NOMO-1 treated with DMSO at 0.1 percent for 48 hours (cell line): ENCODE measurements around the gene ZYX.
"Not testable (repeated sequence)": the region's sequence is repeated elsewhere in the genome, so short reads cannot be mapped to it uniquely, and the experiment has no call there.

Experiments used
- DNase-seq: peaks from one replicate; lab custom pipeline; 2025; ENCODE audit not compliant: unreplicated experiment; lab: John Stamatoyannopoulos, UW

ZYX gene

DNA sequence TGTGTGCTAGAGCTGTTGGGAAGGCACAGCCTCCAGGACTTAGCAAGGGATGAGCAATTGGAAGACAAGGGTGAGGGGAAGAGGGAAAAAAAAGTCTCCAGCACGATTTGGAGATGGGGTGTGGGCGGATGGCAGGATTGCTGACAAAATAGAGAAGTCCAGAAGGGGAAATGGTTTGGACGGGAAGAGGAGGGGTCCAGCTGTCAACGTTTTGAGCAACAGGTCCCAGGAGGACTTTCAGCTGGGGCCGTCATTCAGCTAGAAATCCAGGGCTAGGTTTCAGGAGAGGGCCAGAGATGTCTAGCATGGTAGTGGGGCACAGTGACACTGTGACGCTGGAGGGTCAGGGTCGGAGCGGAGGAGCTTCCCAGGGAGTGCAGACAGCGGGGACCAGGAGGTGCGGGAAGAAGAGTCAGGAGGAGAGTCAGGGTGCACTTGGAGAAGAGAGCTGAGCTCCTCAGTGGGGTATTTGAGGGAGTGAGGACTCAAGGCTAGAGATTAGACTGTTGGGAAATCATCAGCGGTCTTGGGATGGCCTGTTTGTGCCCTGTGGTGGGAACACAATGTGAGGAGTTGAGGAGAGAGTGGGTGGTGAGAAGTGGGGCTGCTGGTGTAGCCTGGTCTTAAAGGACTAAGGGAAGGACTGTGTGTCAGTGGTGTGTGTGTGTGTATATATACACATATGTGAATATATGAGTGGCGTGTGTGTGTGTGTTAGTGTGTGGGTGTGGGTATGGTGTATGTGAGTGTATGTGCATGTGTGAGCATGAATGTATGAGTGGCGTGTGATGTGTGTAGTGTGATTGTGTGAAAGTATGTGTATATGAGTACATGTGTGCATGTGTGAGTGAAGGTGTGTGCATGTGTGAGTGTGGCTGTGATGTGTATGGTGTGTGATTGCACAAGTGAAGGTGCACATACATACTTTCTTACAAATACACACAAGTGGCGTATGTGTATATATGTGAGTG lies 3.8 kb downstream of the ZYX start:
- peak; percentile 39 for DNase-seq

DNA sequence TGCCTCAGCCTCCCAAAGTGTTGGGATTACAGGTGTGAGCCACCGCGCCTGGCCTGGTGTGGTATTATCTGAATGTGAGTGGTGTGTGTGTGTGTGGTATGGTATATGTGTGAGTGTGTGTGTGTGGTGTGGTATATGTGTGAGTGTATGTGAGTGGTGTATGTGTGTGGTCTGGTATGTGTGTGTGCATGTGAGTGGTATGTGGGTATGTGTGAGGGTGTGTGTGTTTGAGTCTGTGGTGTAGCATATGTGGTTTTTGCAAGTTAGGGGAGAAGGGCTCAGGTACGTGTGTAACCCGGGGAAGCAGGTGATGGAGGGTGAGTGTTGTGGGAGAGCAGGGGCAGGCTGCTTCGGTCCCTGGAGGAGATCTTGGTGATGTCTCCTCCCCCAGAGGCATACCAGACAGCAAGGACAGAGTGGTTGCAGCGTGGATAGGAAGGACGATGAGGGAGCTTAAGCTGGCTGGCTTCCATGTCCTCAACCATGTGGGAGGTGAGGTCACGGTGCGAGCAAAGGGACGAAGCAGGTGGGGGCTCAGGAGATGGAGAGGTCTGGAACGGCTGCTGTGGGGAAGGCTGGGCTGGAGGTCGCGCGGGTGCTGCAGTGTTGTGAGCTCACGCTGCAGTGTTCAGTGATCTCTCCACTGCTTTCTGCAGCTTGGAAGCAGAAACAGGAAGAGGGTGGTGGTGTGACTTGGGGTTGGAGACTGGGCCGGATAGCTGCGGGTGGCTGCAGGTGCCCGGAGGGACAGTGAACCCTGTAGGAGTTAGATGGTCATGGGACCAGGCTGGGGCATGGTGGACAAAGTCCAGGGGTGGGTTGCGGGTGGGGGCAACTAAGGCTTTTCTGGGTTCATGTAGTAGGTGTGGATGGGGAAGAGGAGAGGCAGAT lies 5.0 kb downstream of the ZYX start:
- no peak for DNase-seq

DNA sequence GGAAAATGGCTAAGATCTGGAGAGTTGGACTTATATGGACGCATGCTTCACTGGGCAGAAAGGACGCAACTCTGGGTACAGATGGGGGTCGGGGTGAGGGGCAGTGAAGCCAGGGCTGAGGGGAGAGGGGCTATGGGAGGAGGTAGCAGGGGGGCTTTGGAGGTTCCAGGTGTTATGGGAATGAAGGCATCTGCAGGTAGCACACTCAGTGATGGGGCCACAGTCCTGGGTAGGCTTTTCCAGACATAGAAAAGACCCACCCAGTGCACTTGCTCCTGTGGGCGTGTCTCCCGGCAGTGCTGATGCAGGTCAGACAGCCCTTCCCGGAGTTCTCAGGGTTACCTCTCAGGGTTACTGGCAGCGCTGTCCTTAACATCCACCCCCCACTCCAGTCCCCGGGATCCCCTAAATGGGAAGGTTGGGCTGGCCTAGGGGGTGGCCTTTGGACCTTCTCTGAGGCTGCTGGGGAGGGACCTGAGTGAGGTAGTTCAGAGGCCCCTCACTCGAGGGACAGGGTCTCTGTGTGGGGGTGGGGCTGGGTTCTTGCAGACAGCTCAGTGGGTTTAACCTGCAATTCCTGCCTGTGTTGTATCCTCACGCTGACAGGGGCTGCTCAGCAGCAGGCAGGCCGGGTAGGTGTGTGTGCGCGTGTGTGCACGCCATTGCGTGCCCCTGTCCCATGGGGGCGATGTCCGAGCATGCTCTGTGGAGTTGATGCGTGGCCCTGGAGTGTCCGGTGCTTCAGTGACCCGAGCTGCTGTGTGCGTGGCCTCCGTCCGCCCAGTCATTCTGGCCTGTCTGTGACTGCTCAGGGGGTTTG lies 6.2 kb downstream of the ZYX start:
- no peak for DNase-seq

DNA sequence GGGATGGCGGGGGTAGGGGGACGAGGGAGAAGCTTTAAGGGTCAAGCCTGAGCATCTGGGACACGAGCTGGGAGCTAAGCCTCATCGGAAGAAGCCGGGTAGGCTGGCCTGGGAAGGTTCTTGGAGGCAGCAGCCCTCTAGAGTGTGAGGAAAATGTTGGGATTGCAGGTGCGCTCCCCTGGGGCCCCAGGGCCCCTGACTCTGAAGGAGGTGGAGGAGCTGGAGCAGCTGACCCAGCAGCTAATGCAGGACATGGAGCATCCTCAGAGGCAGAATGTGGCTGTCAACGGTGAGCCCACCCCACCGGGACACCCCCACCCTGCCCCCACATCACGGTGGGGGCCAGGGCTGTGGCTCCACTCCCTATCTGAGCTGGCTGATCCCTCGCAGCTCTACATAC lies 6.9 kb downstream of the ZYX start:
- no peak for DNase-seq

DNA sequence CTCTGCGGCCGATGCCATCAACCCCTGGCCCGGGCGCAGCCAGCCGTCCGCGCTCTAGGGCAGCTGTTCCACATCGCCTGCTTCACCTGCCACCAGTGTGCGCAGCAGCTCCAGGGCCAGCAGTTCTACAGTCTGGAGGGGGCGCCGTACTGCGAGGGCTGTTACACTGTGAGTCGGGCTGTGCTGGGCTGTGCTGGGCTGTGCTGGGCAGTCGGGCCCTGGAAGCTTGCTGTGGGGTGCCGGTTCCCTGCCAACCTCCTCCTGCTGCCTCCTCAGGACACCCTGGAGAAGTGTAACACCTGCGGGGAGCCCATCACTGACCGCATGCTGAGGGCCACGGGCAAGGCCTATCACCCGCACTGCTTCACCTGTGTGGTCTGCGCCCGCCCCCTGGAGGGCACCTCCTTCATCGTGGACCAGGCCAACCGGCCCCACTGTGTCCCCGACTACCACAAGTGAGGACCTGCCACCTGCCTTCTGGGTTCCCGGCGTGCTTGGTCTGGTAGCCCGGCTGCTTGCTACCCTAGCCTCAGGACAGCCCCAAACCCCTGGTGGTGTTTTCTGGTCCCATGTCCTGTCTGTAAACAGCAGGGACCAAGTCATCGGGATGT lies 7.5 kb downstream of the ZYX start:
- no peak for DNase-seq

DNA sequence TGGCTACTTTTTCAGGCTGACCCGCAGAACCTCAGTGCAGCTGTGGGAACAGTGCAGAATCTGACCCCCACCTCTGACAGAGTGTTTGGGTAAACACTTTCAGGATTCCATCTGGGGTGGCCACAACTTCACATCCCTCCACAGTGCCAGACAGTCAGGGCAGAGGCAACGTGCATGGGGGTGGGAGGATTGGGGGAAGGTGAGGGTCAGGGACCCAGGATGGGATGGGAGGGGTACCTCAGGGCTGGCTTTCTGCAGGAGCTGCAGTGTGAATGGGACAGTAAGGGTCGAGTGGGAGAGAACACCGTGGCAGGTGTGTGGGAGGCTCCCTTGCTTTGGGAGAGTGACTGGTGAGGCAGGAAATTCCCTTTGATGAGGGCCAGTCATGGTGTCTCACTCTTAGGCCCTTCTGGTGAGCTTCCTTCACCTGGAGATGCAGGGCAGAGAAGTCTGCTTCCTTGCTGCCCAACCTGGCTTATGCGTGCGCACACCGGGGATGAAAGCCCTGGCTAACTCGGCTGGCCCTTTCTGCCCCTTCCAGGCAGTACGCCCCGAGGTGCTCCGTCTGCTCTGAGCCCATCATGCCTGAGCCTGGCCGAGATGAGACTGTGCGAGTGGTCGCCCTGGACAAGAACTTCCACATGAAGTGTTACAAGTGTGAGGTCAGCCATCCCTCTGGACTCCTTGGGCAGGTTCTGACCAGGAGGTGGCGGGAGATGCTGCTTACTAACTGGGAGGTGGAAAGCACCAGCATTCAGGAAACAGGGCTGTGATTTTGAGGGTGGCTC lies 8.4 kb downstream of the ZYX start:
- DNase-seq: no peak

DNA sequence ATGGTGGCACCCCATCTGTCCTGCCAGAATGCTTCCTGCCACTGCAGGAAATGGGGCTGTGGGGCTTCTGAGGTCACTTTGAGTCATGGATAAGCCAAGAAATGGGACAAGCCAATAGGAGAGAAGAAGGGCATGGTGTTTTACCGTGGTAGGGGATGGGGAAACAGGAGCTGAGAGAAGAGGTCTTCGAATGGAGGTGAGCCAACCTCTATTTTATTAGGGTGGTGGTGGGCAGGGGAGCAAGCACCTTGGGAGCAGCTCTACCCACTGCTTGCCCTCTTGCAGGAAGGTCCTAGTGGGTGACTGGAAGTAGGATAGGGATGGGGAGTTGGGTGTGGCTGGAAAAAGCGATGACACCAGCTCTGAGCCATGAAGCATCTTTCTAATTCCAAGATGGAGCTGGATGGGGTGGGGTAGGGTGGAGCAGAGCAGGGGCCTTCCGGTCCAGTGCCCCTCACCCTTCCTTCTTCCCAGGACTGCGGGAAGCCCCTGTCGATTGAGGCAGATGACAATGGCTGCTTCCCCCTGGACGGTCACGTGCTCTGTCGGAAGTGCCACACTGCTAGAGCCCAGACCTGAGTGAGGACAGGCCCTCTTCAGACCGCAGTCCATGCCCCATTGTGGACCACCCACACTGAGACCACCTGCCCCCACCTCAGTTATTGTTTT lies 9.1 kb downstream of the ZYX start:
- no peak for DNase-seq

DNA sequence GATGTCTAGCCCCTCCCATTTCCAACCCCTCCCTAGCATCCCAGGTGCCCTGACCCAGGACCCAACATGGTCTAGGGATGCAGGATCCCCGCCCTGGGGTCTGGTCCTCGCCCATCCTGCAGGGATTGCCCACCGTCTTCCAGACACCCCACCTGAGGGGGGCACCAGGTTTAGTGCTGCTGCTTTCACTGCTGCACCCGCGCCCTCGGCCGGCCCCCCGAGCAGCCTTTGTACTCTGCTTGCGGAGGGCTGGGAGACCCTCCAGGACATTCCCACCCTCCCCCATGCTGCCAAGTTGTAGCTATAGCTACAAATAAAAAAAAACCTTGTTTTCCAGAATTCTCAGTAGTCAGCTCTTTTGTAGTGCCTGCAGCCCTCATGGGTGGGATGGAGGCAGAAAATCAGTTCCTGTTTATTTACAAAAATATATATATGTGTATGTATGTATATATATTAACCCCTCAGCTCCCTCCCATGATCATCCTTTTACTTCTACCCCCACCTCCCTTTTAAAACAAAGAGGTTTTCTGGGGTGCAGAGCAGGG lies 9.7 kb downstream of the ZYX start:
- DNase-seq: no peak

DNA sequence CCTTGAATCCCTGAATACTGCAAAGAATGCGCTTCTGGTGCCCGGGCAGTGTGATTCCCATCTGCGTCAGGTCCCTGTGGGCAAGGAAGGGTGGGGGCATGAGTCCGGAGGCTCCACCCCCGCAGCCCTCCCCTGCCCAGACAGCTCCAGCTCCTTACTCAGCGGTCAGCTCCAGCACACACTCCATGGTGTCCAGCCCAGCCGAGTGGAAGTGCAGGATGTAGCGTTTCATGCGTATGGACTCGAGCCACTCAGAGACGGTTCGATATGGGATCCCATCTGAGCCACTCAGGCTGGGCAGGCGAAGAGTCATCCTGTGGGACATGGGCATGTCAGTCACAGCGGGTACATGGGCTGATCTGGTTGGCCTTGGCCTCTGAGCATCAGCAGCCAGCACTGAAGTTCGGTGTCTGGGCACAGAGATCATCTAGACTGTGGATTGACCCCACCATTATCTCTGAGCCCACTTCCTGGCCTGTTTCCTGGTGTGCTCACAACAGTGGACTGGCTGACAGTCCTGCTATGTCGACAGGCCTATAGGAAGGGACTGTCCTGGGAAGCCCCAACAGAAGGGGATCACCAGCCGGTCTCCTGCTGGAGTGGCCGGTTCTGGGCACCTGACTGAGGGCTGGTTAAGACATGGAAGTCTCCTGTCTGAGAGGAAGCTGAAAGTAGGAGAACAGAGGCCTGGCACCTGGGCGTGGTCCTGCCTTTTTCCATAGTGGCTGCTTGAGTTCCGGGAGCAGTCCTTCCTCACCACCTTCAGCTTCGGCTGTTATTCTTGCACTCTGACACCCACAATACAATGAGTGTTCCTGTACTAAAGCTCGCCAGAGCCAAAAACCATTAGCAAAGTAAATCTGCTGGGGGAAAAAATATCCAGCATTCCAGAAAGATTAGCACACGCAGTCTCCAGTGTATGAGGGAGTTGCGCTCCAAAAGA lies 10.6 kb downstream of the ZYX start:
- DNase-seq: no peak

DNA sequence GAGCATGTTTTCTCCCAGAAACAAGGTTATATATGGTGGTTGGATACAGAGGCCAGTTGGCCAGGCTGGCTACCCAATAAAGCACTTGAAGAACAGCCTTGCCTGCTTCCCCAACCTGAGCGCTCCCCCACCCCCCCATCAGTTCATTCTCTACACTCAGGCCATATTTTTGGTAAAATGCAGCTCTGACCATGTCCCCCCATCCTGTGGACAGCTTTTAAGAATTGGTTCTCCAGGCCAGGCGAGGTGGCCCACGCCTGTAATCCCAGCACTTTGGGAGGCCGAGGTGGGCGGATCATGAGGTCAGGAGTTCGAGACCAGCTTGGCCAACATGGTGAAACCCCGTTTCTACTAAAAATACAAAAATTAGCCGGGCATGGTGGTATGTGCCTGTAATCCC lies 11.3 kb downstream of the ZYX start:
- DNase-seq: not testable (repeated sequence)

DNA sequence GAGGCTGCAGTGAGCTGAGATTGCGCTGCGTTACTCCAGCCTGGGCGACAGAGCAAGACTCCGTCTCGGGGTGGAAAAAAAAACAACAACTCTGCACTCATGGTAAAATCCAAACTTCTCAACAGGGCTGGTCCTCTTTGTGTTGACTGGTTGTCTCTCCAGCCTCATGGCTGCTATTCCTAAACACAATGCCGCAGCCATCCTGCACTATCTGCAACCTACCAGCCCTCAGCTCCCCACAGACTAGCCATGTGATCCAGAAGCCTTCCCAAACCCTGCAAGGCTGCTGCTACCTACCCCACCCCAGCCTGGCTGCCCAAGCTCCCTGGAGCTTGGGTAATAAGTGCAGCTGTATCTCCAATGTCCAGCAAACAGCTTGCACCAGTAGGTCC lies 11.7 kb downstream of the ZYX start:
- no peak for DNase-seq

DNA sequence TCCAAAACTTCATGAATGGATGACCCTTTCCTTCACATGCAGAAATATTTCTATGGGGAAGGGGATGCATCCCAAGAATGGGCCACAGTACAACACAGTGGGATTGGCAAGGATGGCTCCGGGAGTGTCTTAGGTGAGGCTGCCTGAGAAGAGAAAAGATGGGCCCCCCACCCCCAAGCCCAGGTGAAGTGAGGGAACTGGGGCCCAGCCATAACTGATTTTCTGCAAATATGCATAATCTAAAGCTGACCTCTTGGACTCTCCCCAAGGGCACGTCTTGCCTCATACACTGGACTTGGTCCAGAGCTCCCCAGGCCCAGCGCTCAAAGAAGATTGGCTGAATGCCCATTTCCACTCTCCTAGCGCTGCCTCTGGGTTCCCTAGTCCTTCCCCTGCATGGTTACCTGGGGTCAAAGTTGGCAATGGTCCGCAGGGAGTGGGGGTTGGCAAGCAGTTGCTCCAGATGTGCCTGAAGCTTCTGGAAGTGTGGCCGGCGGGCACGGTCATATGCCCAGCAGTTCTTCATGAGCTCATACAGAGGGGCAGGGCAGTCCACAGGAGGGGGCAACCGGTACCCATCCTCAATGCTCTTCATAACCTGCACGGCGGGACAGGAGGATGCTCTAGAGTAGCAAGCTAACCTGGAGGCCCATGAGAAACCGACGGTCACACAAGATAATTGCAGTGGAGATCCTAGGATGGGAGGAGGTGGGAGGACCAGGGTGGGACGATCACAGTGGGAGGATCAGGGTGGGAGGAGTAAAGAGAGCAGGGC lies 12.3 kb downstream of the ZYX start:
- DNase-seq: no peak

DNA sequence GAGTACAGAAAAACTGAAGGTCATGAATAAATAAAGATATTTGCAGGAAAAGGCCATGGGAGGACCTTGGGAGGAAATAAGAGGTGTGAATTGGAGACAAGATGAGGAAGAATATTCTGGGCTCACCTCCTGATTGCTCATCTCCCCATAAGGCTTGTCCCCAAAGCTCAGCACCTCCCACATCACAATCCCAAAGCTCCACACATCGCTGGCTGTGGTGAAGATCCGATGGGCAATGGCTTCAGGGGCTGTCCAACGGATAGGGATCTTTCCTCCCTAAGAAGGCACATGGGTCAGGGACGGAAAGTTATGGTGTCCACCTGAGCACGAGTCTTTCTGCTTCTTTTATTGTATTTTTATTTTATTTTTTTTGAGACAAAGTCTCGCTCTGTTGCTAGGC lies 12.9 kb downstream of the ZYX start:
- DNase-seq: no peak

DNA sequence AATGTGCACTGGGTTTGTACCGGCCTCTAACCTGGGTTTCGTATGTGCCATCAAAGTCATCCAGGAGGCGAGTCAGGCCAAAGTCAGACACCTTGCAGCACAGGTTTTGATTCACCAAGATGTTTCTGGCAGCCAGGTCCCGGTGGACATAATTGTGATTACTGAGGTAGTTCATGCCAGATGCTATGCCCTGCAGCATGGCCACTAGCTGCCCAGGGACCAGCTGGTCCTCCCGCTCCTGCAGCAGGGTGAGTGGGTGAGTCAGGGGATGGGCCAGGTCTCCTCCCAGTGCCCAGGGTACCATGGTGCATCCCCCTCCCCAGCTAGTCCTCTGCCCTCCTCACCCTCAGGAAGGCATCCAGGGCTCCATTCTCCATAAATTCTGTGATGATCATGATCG lies 13.6 kb downstream of the ZYX start:
- no peak for DNase-seq

DNA sequence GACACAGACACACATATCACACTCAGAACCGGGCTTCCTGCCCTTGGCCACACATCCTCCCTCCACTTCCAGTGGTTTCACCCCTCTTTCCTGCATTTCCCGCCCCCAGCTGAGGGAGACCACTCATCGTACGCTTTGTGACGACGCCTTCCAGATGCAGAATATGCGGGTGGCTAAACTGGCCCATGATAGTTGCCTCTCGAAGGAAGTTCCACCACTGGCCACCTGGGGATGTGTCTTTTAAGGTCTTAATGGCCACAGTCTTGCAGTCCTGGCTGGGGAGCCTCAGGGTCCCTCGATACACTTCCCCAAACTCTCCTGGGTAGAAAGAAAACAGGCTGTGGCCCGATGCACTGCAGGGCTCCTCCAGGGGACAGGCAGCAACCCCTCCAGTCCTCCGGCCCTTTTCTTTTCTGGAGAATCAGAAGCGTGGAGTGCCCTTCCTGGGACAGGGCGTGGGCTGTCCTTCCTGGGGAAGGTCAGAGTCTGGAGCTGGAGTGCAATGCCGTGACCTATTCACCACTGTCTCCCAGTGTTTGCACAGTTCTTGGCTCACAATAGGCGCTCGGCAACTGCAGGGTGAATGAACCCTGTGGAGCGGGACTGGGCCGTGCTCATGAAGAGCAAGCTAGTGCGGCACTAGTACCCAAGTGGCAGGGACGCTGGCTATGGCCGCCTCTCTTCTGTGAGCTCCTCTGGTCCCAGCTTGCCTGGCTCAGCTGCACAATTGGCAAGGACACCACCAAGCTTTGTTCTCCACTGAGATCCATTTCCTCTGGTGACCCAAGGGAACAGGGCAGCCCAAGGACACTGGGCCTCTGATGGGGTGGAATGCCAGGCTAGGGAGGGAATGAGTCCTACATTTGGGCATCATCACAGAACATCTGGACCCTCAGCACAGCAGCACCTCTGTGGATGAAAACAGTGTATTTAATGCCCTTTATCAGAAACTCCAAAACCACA lies 14.3 kb downstream of the ZYX start:
- DNase-seq: no peak

DNA sequence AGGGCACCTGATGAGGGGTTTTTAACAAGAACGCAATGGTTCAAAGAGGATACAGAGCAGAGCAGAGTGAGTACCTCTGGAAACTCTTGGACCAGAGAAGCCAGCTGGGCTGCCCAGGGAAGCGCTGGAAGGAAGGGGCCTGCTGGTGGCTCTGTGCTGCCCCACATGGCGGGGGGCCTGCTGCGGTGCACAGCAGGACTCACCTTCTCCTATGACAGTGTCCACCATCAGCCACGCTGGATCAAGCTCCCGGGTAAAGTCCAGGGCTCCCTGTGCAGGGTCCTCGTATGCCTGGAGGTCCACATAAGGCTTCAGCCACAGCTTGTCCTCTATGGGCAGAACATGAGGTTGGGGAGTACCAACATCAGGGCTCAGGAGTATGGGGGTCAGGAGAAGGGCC lies 15.0 kb downstream of the ZYX start:
- no peak for DNase-seq
